Occipital lobe (tissue), 3 donors: ENCODE measurements around the gene MRC2. TPM values are rescaled to one million over a fixed set of nuclear protein-coding genes. Genes with fewer than 3 reads are reported as not detected.
A peak's percentile ranks its signal among the peaks of the same experiment; 100 is the strongest.

ENCODE experiments used
- DNase-seq: peaks from one replicate; lab custom pipeline; 2025; lab: John Stamatoyannopoulos, UW
- small RNA-seq: library from RNA; depleted of rRNA; stranded (forward); fragments of <200 nt; gene quantifications from one replicate; pipeline ENCODE3, GENCODE V24; 2014
- total RNA-seq: library from RNA; depleted of rRNA; stranded (reverse); fragments of >200 nt; gene quantifications from one replicate; pipeline ENCODE4 v1.2.3, GENCODE V29; 2014

MRC2 gene
- total RNA-seq, 1 donor from 2014 or later, result 26.2 TPM

- no peak for DNase-seq
These were observed 92.8 kb downstream of the MRC2 start for GRCh38 chr17:62720126-62720850.

DNA sequence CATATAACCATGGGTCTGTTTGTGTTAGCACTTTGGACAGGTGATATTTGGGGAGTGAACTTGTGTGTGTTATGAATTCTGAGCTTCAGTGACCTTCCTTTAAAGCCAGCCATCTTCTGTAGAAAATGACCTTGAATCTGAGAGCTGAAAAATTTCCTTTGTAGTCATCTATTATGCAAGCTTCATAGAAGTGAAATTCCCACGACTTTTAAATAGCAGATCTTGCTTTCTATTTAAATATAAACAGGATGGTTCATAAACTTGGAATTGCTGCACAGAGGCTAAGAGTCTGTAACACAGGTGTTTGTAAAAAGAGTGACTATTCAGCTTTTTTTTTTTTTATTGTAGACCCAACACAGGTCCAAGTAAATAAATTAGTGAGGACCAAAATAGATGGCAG, 95.2 kb downstream of the MRC2 start:
- no peak for DNase-seq

DNA sequence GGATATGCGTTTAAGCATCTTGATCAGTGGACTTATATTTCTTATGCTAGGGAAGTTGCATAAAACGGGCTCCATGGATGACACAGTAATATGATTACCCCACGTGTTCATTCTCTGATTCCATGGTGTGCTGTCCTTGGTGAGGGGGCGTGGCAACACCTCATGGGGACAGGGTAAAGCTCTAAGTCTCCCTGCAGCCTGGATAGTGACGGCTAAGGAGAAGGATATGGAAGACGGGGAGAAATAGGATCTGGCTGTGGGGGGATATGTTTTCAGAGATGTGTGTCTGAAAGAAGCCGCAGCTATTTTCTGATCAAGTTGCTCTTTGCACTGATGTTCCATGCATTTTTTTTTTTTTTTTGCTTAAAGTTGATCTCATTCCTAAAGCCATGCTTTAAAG, 96.4 kb downstream of the MRC2 start:
- DNase-seq, result peak; percentile 14

DNA sequence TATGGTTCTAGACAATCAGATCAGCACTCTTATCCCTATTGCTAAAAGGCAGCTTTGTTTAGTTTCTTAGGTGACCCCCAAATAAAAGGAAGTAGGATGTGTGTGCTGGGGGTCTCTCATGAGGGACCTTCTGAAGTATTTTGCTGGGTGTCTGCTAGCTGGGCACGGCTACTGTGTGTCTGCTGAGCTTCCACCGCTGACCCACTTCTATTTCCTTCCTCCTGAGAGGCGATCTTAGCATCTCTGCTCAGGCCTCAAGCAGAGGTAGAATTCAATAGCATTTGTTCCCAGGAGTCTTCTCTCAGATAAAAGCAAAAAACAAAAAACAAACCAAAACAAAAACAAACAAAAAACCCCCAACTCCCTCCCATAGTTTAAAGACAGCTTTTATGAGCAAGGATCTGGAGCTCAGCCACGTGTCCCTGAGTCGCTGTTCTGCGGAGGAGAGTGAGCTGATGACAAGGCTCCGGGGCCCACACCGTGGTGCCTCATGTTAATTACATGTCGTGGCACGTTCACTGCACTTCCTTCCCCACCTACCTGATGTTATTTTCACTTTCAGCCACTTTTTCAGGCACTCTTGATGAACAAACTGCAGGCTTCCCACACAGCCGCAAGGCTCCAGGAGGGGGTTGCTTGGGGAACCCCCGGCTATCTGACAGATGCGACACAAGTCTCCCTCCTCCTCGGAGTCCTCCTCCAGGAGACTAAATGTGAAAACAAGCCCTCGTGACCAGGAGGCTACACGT, 97.1 kb downstream of the MRC2 start:
- DNase-seq, result peak; percentile 27

- DNase-seq, result no peak
These were observed 98.3 kb downstream of the MRC2 start for GRCh38 chr17:62725791-62726249.

DNA sequence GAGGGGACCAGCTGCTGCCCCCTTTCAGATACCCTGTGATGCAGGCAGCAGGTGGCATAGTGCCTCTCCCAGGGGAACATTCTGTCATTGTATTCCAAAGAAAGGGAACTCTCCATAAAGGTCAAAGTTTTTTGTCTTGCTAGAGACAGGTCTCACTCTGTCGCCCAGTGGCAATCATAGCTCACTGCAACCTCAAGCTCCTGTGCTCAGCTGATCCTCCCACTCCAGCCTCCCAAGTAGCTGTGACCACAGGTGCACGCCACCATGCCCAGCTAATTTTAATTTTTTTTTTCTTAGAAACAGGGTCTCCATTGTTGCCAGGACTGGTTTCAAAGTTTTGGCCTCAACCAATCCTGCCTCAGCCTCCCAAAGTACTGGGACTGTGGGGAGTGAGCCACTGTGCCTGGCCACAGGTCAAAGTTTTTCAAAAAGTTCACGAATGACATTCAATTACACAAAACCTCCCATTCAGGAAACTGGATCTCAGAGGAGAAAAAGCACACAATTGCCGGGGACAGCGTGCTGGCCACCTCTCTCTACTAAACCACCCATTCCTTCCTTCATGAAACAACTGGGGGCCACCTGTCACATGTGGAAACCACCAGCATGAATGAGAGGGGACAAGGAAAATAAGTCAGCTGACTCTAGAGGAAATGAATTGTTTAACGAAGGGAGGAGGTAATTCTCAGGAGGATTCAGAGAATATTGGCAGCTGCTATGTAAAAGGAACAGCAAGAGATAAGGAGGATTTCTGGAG, 100.6 kb downstream of the MRC2 start:
- DNase-seq, result no peak

GRCh38 chr17:62732125-62732524, 104.7 kb downstream of the MRC2 start:
- no peak for DNase-seq

DNA sequence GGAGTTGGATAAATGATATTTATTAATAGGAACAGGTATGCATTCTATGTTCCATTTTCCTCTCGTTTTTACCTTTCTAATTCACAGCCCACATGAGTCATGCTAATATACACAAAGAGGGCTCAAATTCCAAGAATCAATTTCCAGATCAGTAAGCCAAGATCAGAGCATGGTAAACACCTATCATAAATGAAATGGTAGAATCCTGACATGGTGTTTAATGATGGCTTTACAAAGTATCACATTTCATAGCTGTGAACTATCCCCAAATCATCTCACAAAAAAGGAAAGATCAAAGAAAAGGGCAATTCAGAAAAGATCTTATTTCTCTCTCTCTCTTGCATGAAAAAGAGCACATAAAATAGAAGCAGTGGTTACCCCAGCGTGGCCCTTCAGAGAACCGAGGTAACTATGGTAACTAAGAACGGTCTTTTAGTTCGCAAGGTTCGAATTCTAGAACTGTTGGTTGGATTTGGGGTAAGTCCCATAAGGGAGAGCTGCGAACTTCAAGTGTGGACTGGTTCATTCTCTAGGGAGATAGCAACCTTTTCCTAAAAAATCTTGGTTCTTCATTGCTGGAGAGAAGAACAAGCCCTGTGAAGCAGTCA, 107.7 kb downstream of the MRC2 start:
- DNase-seq, result no peak

DNA sequence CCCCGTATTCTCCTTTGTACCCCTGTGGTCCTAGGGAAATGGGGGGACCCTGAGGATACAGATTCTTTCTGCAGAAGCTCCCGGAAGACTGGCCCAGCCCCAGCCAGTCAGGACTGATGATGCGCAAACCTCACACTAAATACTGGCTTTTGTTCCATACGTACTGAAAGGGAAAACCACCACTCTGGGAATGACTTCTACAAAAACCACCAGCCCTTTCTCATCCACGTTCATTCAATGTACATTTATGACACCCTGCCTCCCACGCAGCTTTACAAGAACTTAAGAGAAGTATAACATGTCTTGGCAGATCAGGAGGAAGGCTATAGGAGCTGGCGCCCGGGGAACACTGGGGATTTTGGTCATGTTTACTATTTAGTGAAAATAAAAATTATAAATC, 110.0 kb downstream of the MRC2 start:
- no peak for DNase-seq

DNA sequence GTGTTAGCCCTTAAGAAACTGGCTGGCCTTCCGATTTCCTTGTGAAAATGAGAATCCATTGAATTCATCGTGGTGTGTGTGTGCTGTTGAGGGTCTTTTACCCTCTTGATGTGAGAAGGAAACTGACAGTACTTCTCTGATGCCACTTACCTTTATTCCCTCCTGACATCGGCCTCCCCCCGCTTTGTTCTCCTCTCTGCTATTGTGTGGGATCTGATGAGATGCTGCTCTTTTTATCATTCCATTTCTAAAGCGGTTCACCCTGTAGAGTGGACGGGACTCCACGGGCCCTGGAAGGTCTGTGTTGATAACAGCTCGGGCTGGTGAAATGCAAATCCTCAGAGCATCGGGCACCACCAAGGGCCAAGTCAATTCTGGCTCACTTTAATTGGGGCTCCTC, 110.8 kb downstream of the MRC2 start:
- DNase-seq, result no peak

GRCh38 chr17:62739645-62740388, 112.3 kb downstream of the MRC2 start:
- DNase-seq, result no peak

DNA sequence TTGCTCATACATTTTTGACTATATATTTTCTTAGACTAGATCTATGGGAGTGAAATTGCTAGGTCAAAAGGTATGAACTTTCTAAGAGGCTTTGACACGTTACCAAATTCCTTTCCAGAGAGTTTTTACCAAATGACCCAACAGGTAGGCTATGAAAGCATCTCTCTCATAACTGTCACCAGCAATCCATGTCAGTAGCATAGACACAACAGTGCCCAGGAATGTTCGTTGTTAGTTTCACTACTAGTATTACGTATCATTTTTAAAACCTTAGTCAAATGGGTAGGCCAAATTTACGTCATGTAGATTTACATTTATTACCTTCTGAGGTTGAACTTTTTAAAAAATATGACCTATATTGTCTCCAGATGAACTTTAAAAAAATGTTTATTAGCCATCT, 113.8 kb downstream of the MRC2 start:
- no peak for DNase-seq

Small RNA genes within 50 kb of the gene (small RNA-seq; reads per million reads assigned to genes)
- not detected for gene RF00019
- gene RNU6-446P, result not detected

Other genes with a start within 250 kb of the MRC2 start
- not detected for gene EFCAB3, start 247.1 kb upstream of the MRC2 start, total RNA-seq
- gene METTL2A, start 203.8 kb upstream of the MRC2 start, total RNA-seq, result 42.3 TPM
- 63.5 TPM for gene TLK2, start 148.8 kb upstream of the MRC2 start, total RNA-seq
- gene MARCHF10, start 180.6 kb downstream of the MRC2 start, total RNA-seq, result 0.62 TPM